Stimulated activated naive CD8-positive, alpha-beta T cell treated with anti-CD3 and anti-CD28 coated beads, Interleukin-15, Interleukin-2, amounts not matched to agents 100 U/mL and 50 U/mL, for 24 hours (primary cell): ENCODE data around the gene ELFN2.
"Not testable (repeated sequence)": the region's sequence is repeated elsewhere in the genome, so short reads cannot be mapped to it uniquely, and the experiment has no call there.

ENCODE experiments used
- ATAC-seq: fragments of 150-1000 bp; cut with Tn5 transposase; one replicate; pipeline ENCODE4 v1.10.0; 2021
- DNase-seq: peaks from one replicate; pipeline ENCODE4 v3.0.0; 2021

ELFN2 gene, protein sequence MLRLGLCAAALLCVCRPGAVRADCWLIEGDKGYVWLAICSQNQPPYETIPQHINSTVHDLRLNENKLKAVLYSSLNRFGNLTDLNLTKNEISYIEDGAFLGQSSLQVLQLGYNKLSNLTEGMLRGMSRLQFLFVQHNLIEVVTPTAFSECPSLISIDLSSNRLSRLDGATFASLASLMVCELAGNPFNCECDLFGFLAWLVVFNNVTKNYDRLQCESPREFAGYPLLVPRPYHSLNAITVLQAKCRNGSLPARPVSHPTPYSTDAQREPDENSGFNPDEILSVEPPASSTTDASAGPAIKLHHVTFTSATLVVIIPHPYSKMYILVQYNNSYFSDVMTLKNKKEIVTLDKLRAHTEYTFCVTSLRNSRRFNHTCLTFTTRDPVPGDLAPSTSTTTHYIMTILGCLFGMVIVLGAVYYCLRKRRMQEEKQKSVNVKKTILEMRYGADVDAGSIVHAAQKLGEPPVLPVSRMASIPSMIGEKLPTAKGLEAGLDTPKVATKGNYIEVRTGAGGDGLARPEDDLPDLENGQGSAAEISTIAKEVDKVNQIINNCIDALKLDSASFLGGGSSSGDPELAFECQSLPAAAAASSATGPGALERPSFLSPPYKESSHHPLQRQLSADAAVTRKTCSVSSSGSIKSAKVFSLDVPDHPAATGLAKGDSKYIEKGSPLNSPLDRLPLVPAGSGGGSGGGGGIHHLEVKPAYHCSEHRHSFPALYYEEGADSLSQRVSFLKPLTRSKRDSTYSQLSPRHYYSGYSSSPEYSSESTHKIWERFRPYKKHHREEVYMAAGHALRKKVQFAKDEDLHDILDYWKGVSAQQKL

DNA sequence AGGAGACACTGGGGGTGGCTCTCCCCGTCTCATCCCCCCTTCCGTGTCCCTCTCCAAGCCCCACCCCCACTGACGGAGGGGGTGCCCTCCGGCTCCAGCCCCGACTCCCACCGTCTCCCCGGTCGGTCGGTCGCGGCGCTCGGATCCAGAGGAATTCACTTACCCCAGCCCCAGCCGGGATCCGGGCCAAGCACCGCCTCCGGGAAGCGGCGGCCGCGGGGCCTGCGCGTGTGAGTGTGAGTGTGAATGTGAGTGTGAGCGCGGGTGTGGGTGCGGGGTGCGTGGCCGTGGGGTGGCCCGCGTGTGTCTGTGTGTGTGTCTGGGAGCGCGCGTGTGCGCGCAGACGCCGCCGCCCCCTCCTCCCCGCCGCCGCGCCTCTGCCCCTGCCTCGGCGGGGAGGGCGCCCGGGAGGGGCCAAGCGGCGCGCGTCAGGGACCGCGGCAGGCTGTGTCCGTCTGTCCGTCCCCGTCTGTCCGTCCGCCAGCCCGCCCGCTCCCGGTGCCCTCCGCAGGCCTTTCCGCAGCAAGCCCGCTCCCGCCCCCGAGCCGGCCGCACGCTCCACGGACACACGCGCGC lies at the start of gene ELFN2:
TSS of gene ELFN2 (minus strand) at position 345 of the 576 bp plus-strand sequence. CDS start 51,945 bp downstream, outside the sequence.
- no peak for ATAC-seq
- no peak for DNase-seq

DNA sequence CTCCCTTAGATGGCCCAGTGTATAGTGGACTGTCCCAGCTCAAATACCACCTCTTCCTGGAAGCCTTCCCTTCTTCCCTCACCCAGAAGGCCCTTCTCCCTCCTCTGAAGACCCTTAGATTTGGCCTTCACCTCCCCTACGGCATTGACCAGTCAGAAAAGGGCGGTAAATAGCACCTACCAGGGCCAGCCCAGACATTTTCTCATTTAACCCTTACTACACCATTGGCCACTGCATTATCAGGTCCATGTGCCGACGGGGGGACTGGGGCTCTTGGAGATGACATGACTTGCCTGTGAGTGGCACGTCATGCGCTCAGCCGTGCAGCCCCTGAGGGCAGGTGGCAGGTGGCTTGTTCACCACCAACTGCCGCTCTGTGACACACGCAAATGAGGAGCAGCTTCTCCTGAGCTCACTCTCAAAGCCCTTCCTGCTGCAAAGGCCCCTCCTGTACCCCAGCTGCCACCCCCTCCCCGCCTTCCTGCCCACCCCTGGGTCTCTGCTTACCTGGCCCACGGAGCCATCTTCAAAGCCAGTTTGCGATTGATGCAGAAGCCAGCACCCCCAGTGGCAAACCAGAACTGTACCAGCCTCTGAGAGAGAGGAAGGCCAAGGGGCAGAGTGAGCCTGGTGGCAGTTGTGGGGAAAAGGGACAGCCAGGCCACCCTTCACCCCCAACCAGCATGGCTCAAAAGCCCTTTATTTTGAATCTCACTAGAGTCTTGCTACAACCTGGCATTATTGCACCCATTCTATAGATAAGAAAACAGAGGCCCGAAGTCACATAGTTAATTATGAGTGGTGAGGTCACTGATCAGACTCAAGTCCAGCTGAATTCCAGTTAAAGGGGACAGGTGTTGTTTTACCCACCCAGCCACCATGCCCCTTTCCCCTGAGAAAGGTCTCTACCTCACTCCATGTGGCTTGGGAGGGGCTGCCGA lies 49.4 kb upstream of the ELFN2 start:
- ATAC-seq (no peak), DNase-seq (no peak)

DNA sequence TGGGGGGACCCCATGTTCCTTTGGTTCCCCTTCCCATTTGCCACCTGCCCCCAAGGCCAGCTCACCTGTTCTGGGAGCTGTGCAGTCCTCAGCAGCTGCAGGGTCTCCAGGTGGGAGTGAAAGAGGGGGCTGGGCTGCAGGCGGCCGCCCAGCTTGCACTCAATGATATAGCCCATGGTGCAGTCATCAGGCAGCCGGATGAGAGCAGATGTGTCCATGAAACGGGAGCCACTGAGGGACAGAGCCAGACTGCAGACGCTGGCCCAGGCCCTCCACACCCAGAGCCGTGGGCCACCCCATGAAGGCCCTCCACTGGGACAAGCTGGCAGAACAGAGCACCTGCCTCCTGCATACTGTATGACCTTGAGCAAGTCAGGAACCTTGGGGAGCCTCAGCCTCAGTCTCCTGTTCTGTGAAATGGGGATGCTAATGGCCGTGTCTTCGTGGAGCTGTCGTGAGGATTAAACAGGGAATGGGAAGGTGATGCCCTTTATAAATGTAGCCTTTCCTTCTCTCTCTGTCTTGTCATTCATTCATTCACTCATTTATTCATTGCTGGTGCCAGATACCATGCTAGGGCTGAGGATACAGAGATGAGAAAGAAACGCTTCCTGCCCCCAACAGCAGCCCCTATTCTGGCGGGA lies 47.3 kb upstream of the ELFN2 start:
- DNase-seq (no peak), ATAC-seq (no peak)

DNA sequence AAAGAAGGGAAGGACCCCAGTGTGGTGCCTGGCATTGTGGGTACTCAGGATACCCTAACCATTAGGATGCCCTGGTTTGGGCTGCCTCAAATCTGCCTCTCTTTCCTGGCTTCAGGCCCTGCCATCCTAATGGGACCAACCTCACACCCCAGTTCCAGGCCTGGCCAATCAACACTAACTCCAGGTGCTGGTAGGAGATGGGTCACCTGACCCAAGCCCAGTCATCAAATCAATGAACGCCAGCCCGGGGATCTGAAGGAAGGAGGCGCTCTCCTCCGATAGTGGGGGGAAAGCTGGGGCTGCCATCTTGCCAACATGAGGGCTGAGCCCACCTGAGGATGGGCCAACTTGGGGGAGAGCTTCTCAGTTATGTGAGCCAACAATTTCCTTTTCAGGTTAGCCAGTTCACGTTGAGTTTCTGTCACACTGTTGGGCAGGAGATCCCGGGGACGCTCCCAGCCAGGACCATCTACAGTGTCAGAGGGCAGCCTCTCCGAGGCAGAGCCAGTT lies 46.2 kb upstream of the ELFN2 start:
- ATAC-seq: no peak

DNA sequence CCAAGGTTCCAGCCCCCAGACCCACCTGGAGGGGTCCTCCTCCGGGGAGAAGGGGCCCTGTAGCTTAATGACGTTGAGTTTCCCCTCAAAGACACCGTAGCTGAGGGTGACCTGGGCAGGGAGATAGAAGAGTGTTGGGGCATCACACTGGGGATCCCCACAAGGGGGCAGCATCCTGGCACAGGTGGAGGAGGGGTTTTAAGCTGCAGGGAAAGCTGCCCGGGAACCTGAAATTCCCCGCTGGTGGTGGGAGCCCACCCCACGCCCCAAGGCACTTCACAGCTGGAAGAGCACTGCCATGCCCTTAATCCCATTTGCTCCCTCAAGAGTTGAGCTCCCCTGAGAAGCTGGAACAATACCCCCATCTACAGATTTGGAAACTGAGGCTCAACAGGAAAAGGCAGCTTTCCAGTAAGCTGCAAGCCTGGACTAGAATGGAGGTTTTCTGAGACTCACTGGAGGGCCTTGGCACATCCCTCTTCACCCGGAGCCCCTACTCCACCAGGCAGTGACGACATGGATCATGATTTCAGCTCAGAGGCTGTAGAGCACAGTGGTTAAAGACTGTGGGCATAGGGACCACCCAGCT lies 45.2 kb upstream of the ELFN2 start:
- ATAC-seq (no peak), DNase-seq (peak; percentile 55)

More for the DNA sequence above, 46.2 kb upstream of the ELFN2 start:
- DNase-seq: no peak

DNA sequence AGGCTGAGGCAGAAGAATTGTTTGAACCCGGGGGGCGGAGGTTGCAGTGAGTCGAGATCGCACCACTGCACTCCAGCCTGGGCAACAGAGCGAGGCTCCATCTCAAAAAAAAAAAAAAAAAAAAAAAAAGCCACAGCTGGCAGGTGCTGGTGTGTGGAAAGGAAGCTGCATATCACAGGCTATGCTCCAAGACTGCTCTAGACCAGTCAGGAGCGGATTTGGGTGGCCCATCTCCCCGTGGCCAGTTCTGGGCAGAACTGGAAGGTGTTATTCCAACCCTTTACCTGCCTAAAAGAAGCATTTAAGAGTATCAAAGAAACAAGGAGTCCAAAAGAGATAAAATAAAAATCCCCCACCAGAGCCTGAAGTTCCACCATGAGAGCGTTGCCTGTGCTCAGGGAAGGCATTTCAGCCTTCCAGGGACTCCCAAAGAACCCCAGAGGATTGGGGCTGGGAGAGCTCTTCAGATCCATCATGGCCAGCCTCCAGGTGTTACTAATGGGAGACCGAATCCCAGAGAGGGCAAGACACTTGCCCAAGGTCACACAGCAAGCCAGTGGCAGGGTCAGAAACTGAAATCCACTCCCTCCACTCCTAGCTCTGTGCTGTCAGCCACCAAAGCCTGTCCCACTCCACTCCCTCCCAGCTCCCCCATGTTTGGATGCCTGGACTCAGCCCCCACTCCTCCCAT lies 44.6 kb upstream of the ELFN2 start:
- DNase-seq (no peak), ATAC-seq (no peak)

DNA sequence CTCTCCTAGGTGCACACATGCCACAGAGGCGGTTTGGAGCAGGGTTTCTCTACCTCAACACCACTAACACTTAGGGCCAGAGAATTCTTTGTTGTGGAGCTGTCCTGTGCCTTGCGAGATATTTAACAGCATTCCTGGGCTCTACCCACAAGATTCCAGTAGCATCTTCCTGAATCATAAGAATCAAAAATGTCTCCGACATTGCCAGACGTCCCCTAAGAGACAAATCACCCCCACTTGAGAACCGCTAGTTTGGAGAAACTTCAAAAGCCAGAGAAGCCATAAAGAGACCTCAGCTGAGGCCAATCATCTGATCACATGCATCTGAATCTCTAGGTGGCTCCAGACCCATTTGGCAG lies 42.8 kb upstream of the ELFN2 start:
- ATAC-seq (no peak), DNase-seq (no peak)

DNA sequence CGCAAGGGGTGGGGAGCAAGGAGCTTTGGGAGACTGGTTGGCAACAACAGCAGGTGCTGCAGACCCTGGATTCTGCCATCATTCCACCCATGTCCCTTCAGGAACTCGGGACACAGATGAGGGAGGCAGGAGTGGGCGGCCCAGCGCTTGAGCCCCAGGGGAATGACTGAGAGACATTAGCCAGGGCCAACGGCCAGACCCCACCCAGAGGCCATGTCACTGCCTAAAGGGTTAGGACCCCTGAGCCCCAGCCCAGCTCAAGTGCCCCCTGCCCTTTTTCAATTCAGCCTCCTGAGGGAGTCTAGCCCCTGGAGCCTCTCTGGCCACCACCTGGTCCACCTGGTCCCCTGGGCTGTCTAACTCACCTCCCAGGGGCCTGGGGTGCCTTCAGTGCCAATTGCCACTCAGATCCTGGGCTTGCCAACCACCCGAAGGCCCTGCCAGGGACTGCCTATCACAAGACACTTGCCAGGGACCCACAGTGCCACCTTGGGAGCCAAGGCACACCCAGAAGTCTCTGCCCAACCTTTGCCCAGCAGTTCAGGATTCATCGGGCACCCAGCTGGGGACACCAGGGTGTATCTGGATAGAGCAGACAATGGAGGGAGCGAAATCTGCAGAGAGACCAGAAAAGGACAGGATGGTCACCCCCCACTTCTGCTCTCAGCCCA lies 42.3 kb upstream of the ELFN2 start:
- DNase-seq (no peak), ATAC-seq (no peak)

DNA sequence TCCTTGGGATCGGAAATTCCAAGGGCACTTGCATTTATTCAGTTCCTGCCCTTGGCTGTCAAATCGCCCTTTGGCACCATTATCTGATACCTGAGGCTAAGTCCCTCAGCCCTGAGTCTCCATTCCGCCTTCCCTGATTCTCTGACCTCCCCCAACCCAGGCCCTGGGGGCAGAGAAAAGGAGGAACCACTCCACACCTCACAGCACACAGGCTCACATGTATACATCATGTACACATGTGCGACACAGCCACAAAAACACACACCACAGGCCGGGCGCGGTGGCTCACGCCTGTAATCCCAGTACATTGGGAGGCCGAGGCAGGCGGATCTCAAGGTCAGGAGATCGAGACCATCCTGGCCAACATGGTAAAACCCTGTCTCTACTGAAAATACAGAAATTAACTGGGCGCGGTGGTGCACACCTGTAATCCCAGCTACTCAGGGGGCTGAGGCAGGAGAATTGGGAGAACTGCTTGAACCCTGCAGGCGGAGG lies 41.0 kb upstream of the ELFN2 start:
- ATAC-seq, DNase-seq: not testable (repeated sequence)

DNA sequence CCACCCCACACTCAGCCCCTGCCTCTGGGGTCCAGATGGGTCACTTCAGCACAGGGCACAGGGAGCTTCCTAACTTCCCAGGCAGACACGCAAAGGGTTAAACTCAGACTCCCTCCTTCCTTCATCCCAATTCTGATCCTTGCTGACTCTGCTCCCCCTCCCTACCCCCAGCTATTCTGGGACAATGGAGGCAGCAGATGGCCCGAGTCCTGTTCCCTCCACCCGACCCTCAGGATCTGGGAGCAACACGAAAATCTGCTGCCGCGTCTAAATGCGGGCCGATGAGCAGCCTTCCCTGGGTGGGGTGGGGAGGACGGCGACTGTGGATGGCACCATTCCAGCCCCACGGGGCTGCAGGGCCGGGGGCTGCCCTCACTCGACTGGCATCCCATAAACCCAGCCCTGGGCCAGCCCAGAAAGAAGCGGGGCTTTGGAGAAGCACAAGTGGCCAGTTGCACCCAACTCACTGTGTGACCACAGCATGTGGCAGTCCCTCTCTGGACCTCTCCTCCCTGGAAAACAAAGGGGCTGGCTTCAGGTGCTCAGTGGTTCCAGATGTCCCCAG lies 40.2 kb upstream of the ELFN2 start:
- DNase-seq (no peak), ATAC-seq (no peak)

DNA sequence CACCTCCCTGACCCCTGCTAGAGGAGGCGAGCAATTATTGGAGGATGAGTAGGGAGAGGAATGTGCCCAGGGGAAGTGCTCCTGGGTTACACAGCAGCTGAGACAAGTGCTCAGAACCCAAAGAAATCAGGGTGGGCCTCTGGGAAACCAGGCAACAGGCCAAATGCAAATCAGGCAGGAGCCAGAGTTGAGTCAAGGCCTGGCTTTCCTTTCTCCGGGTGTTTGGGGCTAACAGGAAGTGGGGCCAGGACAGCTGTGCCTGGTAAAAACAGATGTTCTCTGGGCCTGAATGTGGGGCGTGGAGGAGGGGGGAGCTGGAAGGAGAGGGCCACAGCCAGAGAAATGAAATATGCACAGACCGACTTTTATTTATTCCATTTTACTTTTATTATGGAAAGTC lies 36.9 kb upstream of the ELFN2 start:
- ATAC-seq (no peak), DNase-seq (no peak)

DNA sequence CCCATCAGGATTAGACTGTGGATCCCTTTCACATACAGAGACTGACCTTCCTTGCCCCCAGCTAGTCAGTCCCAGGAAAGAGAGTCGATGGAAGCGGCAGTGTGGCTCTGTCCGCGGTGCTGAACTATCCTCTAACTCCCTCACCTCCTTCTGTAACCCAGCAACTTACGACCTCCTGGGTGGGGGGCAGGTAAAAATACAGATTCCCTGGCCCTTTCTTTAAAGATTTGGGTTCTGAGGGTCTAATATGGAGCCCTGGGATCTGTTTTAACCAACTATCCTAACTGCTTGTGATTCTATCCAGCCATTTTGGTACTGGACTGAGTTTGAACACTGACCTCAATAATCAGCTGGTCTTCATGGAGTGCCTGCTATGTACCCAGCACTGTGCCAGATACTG lies 35.7 kb upstream of the ELFN2 start:
- no peak for DNase-seq
- ATAC-seq: no peak

DNA sequence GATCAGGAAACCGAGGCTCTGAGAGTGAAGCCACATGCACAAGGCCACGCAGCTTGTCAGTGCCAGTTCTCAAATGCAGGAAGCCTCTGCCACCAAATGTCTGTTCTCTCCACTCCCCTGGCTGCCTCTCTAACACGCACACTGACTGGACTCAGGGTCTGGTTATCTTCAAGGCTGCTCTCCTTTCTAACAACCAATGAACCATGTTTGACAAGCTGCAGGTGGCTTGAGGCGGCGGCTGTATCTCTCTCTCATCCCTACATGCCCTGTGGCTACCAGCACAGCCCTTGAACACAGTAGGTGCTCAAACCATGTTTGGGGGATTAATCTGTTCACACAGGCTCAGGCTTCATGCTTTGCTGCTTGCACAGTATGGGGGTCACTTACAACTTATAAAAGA lies 35.2 kb upstream of the ELFN2 start:
- DNase-seq (no peak), ATAC-seq (no peak)

DNA sequence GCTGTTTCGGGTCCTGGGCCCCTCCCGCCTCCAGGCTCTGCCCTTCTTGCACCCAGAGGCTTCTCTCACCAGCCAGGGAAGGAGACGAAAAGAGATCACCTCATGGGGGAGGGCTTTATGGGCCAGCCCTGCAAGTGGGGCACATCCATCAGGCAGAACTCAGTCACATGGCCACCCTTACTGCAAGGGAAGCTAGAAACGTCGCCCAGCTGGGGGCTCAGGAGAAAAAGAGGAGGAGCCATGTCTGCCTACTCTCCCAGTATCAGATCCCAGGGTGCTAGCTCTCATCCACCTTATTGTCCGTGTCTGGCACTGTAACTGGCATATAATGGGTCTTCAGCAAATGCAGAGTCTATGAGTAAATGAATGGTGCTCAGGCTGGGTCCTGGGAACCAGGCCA lies 34.7 kb upstream of the ELFN2 start:
- no peak for DNase-seq
- no peak for ATAC-seq

DNA sequence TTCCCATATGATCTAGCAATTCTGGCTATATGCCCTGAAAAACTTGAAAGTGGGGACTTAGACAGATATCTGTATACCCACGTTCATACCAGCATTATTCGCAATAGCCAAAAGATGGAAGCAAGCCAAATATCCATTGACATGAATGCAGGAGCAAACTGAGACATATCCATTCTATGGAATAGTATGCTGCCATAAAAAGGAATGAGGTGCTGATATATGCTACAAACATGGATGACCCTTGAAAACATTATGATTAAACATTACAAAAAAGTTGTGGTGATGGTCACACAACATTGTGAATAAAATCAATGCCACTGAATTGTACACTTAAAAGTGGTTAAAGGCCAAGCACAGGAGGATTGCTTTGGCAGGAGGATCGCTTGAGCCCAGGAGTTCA lies 33.4 kb upstream of the ELFN2 start:
- DNase-seq: no peak
- no peak for ATAC-seq

DNA sequence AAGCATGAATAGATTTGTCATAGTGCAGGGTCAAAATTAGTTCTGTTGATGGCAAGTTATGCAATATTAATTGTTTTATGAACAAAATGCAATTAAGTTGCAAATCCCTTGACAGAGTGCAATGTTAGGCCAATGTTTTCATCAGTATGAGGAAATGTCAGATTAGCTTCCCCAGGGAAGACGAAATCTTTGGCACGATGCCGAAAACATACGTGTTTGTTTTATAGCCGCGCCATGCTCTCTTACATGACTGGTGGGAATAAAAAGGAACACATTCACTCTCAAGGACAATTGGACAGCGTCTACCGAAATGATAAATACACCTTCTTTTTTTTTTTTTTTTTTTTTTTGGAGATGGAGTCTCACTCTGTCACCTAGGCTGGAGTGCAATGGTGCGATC lies 31.9 kb upstream of the ELFN2 start:
- ATAC-seq (no peak), DNase-seq (no peak)

DNA sequence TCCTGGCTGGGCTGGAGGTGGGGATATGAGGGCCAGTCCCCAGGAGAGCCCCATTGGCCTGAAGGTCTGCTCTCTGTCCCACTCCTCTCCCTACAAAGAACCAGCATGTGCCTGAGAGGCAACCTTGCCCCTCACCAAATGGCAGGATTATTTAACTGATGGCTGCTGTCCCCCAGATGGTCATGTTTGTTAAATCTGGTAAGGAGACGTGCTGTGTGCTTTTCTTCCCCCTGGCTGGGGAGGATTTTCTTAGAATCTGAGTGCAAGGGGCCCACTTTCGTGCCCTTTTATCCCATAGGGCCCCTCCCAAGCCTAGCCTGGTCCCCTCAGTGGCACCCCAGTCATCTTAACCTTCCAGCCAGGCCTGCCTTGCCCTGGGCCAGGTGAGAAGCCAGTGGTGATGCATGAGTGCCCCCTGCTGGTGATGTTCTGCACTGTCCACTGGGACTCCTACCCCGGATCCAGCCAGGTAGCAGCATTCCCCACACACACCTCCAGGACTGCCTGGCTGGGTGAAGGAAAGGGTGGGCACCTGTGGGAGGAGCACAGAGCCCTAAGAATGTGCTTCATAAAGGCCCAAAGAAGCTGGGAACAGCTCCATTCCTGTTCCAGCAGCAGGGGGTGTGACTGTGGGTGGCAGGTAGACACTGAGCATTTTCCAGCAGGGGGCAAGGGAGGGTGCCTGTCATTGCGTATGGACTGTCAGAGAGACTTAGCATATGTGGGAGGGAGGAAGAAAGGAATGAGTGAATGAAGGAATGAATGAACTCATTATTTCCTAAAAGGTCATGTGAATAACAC lies 30.0 kb upstream of the ELFN2 start:
- DNase-seq: peak; percentile 89
- ATAC-seq: peak; percentile 94

DNA sequence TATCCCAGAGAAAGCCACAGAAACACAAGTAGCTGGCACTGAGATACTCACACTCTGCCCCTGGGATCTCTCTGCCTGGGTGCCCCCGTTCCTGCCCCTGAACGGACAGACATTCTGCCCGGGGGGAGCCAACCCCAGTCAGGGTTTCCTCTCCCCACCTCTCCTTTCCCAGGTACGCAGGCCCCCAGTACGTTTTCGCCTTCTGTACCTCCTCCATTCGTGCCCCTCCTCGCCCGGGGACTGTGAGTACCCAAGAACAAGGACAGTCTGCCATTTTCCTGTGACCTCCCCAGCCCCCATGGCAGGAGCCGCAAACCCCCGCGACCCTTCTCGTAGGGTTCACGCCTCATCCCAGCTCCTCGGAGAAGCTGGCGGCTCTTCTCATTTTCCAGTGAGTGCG lies 29.1 kb upstream of the ELFN2 start:
- ATAC-seq (no peak), DNase-seq (no peak)
